GM18511 (cell line): ENCODE data around the gene TNNI2.

ENCODE experiments used
- ATAC-seq: cut with Tn5 transposase; IDR thresholded peaks from one replicate; pipeline ENCODE4 v1.9.1; 2021; ENCODE audit warnings: mild to moderate bottlenecking, moderate library complexity; ENCODE audit not compliant: unreplicated experiment

TNNI2 gene

DNA sequence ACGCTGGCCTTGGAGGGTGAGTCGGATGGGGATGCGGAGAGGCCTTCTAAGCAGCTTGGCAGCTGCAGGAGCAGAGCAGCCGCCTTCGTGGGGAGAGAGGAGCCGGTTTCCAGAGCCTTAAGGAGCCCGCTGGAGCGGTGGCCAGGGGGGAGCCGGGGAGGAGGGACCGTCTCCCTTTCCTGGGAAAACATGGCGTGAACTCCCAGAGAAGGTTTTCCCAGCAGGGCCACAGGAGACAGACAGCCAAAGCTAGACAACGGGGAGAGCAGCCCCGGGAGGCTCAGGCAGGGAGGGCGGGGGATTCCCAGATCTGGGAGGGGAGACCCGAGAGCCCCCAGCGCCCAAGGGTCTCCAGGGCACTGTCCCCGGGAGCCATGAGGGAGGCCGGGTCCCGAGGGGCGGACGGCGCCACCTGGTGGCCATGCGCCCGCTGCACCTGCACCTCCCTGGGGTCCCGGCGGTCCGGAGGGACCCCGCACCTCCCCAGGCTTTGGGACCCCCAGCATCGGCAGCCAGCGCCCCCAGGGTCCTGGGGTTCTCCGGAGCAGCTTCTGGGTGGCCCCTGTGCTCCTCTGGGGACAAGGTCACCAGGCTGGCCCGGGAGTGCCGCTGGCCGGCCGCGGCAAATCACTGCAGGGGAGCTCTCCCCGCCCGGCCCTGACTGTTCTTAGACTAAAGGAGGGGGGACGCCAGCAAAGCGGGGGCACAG is 6.4 kb upstream of the TNNI2 start:
- no peak for ATAC-seq

DNA sequence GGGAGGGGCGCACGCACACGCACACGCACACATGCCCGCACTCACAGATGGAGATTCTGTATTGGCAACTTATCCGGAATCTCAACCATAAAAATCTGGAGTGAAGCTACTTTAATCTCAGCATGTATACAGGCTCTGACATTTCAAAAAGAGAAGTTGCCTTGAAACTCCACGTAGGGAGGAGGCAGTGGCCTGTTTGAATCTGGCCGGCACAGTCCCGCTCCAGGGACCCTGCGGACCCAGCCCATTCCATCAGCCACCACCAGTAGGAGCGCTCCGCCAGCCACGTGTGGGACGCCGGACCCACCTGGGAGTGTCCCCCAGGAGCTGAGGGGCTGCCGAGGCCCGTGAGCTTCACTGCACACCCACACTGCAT is 5.9 kb upstream of the TNNI2 start:
- no peak for ATAC-seq

DNA sequence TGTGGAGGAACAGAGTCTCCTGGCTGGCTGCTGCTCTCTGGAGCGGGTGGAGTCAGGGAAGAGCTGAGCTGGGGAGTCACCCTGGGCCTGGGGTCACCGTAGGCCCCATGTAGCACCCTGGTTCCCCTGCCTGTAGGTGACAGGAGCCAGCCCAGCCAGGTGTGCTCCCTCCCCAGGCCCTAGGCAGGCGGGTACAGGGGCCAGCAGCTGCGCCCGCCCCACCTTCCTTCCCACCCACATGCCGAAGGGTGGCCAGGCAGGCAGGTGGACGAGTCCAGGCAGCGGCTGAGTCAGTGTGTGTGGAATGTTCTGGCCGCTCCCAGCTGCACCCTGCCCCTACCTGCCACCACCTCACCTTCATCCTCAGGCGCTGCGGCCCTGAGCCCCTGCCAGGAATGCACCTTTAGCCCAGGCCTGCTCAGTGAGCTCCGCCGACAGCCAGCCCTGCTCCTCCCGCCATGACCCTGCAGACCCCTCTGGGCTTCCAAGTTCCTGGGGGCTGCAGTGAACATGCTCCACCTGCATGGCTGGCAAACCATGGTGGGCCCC is 4.6 kb upstream of the TNNI2 start:
- no peak for ATAC-seq

DNA sequence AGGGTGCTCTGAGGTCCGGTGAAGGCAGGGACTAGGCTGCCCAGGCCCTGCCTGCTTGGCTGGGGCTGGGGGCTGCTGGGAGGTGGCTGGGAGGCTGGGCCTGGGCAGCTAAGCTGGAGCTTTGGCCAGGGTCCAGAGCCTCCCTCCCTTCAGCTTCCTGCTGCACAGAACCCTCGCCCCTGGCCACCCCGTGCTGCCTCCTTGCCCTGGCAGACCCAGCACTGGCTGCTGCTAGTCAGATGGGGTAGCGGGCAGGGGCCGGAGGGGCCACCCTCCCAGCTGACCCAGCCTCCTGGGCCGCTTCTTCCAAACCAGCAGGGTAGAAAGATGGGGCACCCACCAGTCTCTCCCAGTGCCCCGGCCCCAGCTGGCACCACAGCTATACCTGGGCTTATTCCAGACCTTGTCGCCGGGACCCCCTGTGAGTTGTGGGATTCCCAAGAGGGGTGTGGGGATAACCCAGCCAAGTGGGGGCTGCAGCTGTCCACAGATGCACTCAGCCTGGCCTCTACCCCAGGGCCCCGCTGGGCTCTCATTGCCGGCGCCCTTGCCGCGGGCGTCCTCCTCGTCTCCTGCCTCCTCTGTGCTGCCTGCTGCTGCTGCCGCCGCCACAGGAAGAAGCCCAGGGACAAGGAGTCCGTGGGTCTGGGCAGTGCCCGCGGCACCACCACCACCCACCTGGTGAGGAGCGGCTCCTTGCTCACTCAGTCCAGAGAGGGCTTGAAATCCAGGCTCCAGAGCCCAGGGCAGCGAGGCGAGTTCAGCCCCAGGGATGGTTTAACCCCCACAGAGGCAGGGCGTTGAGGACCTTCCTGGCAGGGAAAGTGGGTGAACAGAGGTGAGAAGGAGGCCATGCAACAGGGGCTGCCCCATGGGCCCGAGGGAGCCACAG is 3.8 kb upstream of the TNNI2 start, which contains the start of gene SYT8:
TSS of gene SYT8 (plus strand) at position 212 of the 892 bp plus-strand sequence. CDS start at position 328, 116 bp downstream.
- ATAC-seq: no peak

DNA sequence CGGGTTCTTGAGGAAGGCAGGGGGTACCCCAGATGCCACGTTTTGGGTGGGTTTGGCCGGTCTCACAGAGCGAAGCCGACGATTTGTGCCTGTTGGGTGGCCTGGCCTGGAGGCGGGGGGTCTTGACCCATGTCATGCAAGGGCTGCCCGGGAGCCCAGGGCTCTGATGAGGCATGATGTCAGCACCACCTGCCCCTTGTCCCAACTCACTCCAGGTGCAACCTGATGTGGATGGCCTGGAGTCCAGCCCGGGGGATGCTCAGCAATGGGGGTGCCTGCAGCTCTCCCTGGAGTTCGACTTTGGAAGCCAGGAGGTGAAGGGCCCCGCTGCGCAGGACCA is 3.1 kb upstream of the TNNI2 start:
- ATAC-seq: no peak

DNA sequence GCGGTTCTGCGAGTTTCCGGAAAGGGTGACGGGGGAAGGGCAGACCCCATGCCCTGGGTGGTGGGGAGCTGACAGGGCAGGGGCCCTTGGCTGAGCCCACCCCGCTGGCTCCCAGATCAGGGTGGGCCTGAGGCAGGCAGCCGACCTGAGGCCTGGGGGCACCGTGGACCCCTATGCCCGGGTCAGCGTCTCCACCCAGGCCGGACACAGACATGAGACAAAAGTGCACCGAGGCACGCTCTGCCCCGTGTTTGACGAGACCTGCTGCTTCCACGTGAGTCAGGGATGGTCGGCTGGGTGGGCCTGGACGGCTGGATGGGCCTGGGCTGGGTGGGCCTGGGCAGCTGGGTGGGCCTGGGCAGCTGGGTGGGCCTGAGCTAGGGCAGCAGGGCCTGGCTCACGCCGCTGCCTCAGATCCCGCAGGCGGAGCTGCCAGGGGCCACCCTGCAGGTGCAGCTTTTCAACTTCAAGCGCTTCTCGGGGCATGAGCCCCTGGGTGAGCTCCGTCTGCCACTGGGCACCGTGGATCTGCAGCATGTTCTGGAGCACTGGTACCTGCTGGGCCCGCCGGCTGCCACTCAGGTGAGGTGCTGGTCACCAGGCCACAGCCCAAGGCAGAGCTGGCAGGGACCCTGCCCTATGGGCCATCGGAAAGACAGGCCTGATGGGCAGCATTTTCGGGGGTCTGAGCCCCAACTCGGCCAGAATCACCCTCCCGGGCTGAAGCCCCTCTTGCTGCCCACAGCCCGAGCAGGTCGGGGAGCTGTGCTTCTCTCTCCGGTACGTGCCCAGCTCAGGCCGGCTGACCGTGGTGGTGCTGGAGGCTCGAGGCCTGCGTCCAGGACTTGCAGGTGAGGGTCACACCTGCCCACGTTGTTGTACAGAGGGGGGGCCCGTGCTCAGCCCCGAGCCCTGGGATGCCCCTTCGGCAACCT is 2.5 kb upstream of the TNNI2 start:
- ATAC-seq: no peak

DNA sequence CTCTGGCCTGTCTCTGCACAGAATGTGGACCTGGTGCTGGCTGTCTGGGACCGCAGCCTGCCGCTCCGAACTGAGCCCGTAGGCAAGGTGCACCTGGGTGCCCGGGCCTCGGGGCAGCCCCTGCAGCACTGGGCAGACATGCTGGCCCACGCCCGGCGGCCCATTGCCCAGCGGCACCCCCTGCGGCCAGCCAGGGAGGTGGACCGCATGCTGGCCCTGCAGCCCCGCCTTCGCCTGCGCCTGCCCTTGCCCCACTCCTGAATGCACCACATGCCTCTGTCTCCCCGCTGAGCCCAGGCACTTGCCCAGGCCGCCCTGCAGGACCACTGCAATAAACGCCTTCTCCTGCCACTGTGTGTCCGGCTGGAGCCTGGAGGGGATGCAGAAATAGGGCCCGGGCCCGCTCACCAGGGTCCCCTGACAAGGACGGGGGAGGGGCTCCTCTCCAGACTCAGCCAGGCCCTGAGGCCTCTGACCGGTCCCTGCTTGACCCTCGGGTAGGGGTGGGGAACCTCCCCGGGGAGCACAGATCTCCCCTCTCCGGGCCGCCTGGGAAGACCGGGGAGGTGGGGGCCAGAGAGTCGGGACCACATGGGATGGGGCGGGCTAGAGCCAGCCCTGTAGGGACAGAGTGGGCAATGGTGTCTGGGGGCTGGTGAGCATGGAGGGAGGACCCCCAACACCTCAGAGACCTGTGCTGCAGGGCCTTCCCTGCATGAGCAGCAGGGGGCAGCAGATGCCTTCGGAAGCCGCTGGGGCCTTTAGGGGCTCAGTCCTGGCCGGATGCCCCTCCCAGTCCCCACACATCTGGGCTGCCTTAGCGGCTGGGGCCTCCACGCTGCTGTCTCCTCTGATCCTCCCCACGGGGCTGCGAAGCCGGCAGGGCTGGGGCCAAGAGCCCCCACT is 1.4 kb upstream of the TNNI2 start:
- ATAC-seq: peak; percentile 66

DNA sequence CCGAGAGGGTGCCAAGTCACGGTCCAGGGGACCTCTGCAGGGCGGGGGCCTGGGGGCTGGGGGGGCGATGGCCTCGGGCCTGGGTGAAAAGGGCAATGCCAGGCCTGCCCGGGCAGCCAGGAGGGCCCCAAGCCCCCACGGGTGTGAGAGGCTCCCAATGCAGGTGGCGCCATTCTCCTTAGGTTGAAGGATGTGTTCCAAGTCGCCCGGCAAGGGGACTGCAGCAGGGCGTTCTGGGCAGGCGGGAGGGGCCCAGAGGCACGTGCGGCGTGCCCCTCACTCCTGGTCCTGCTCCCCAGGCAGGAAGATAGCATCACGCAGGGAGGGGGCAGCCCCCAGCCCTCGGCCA is 730 bp upstream of the TNNI2 start:
- peak; percentile 9 for ATAC-seq

DNA sequence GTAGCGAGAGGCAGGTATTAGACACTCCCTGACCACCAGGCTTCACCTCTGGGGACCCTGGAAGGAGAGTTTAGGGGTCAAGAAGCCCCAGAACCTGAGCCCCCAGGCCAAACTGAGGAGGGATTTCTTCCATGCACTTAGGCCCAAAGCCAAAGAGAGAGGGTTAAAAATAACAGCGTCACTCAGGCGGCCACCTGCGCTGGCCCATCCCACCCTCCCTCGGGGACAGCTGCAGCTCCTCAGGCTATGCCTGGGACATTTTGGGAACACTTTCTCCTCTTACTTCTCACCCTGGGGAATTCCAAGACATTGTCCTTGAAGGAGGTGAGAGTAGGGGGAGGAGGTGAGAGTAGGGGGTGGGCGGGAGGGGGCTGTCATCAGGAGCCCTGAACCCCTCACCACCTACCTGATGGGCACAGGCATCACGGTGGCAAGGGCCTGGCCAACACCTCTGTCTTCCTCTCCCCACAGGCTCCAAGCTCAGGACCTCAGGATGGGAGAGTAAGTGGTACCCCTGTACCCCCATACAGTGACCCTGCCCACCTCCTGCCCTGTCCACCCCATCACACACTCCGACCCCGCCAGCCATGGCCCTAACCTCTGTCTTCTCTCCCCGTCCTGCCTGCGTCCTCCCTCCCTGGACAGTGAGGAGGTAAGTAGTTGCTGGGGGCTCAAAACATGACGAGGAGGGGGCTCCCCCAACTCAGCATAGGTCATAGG is 583 bp downstream of the TNNI2 start:
- no peak for ATAC-seq

DNA sequence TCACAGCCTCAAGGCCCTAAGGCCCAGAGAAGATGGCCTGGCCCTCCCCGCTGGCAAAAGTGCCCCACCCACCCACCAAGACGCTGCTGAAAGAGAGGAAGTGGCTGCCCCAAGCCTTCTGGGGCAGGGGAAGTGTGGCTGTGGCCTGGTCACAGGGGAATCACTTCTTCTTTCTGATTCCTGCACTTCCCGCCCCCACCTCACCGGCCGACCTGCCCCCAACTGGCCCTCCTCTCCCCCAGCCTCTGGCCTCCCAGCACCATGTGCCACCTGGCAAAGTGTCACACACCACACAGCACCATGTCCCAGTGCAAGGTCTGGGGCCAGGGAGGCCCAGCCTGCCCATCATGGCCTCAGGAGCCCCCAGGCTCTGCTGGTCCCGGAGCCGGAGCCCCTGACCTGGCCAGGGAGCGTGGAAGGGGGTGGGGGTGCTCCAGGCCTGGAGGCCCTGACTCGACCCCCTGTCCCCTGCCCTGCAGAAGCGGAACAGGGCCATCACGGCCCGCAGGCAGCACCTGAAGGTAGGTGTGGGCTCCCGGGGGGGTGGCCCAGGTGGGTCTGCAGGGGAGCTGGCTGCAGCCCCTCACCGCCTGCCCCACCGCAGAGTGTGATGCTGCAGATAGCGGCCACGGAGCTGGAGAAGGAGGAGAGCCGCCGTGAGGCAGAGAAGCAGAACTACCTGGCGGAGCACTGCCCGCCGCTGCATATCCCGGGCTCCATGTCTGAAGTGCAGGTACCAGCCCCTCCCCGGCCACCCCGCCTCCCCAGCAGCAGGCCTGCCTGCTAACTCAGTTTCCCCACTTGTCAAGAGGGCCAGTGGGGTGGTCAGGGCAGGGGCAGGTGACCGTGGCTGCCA is 1.4 kb downstream of the TNNI2 start:
- ATAC-seq: peak; percentile 60

DNA sequence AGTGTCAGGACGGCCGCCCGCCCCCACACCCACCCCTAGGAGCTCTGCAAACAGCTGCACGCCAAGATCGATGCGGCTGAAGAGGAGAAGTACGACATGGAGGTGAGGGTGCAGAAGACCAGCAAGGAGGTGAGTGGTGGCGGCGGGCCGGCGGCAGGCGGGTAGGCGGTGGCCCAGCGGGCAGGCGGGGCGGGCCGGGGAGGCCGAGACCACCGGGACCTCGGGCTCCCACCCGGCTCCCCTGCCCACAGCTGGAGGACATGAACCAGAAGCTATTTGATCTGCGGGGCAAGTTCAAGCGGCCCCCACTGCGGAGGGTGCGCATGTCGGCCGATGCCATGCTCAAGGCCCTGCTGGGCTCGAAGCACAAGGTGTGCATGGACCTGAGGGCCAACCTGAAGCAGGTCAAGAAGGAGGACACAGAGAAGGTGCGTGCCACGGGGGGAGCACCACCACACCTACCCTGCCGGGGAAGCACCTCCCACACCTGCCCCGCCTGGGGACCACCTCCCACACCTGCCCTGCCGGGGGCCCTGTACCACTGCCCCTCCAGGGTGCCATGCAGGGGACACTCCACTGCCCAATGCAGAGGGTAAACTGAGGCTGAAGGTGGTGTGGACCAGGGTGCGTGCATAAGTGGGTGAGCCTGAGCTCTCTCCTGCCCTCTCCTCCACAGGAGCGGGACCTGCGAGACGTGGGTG is 2.1 kb downstream of the TNNI2 start:
- ATAC-seq: no peak

DNA sequence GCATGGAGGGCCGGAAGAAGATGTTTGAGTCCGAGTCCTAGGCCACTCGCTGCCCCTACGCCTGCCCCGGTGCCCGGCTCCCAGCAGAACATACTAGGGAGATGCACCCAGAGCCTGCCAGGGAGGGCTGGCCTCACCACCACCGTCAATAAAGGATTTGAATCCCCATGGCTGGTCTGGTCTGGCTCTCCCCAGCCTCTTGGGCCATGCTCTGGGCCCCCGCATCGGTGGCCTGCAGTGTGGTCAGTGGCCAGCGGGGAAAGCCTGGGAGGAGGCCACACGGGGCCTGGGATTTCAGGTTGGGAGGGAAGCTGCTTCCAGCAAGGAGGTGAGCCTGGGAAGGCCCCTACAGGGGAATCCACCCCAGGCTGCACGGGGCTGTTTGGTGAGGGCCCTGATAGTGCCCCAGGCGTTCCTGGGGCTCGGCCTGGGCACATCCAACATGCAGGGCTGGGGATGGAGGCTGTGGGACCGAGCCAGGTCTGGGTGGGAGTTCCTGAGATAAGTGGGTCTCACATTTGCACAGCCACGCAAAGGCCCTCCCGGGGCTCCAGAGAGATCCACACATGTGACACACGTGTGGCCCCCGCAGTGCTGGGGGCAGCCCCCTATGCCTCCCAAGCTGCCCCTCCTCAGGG is 2.8 kb downstream of the TNNI2 start:
- no peak for ATAC-seq

DNA sequence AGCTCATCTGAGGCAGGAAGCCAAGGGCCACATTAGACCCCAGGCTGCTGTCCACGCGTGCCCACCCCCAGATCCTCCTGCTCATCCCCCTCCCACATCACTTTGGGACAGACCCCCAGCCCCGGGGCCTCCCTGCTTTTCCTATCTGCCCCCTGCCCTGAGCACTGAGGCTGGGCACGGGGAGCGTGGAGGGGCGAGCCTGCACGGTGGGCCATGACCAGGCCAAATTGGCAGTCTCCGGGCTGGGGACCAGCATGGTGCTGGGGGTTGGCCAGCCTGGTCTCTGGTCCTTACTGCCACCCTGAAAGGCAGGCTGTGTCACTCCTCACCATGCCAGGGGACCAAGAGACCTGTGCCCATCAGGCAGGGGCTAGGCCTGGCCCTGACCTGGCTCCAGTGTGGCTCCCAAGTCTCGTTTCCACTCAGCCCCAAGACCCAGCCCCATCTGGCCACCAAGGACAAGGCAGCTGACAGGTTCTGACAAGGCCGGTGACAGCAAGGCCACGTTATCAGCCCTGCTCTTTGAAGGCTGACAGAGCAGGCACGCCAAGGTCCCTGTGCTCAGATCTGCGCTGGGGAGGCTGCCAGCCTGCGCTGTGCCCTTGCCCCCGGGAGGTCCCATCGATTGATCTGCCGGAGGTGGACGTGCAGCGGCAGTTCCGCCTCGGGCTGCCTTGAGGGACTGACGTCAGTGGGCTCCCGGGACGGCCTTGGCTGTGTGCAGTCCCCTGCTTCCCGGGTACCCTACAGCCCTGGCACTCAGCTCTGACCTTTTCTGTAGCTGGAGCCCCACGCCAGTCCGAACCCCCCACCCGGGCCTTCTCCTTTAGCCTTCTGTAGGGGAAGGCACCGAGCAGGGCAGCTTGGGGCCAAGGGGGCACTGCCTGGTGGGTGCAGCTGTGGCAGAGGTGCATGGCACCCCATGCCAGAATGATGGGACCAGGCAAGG is 3.6 kb downstream of the TNNI2 start:
- no peak for ATAC-seq

DNA sequence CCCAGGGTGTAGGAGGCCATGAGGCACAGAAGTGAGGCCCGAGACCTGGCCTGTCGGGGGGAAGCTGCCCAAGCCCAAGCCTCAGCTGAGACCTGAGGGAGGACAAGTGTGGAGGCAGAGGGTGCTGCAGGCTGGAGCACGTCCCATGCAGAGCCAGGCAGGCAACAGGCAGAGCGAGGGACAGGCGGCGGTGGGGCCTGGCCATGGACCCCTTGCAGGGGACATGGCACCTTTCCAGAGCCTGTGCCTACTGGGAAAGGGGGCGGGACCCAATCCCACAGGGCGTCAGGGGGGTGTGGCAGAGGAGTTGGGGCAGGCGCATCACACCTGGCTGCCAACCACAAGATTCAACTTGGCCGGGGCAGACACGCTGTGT is 4.3 kb downstream of the TNNI2 start:
- no peak for ATAC-seq

DNA sequence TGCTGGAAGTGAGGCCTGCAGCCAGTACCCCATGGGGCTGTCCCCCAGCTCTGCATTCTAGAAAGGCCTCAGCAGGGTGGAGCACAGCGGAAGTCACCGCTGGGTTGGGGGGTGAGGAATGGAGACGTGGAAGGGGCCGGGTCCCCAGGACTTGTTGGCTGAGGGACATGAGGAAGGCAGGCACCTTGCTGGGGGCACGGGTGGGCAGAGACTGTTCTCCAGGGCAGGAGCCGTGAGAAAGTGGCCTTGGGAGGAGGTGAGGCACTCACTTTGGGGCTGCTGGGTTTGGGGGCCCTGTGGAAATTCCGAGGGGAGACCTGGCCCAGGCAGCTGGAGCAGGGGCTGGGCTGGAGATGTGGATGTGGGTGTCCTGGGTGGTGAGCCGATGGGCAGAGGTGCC is 5.0 kb downstream of the TNNI2 start:
- ATAC-seq: no peak
